NCI-H1694 (cell line): ENCODE results near the gene SORCS2.
A peak's percentile ranks its signal among the peaks of the same experiment; 100 is the strongest.

Experiments used
- DNase-seq: peaks from one replicate; lab custom pipeline; 2025; lab: John Stamatoyannopoulos, UW

SORCS2 gene

DNA sequence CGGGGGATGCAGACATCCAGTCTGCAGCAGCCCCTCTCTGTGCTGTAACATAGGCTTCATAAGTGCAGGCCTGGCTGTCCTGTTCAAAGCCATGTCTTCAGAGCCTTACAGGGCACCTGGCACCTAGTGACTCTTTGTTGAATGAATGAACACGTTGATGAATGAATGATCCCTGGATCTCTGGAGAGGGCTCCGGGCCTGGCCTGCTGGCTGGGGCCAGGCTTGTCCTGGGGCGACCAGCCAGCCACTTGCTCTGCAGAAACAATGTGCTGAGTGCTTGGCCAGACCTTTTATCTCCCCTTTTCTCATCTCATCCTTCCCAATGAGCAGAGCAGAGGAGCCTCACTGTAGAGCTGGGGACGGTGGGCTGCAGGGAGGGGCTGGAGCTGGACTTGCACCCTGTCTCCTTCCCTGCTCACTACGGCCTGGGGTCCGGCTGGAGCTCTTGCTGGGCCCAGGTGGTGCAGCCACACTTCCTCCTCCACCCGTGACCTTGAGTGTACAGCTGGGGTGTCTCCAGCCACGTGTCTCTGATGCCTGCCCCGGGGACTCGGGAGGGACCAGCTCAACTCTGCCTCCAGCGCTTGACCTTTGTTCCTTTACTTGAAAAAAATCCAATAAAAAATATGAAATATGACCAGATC lies 164.5 kb downstream of the SORCS2 start:
- DNase-seq: no peak

DNA sequence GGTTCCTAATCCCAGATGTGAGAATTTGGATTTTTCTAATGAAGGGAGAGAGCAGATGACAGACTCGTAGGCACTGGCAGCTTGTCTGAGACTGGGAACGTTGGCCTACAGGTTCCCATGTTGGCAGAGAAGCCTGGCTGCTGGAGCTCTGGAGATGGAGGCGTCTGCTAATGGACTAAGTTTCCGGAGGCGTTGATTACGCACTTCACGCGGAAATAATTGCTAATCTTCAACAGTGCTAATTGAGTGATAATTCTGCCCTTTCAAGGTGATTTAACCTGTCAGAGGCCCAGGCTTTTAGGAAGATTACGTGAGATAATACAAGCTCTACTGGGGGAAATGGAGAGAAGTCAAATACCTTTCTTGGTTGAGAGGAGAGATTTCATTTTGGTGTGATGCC lies 165.0 kb downstream of the SORCS2 start:
- no peak for DNase-seq

DNA sequence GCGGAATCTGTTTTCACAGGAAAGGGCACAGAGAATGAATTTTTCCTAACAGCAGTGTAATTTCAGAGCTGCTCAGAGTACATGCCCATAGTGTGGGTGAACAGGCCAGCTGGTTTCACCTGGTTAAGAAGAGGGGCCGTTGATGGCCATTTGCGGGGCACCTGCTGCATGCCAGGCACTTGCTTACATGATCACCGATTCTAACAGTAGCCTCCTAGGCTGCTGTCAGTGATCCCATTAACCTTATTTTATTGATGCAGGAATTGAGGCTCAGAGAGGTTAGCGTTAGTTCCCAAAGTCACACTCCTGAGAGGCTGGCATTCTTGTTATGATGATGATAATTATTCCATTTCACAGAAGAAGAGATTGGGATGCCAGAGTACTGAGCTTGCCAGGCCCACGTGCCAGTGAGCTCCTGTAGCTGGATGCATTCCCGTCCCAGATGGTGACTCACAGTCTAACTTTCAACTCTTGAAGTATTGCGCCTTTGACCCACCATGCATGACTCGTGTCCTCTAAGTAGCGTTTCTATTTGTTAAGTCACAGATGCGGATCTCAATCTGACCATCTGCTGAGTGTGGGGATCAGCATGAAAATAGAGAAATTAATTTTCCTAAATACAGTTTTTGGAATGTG lies 165.9 kb downstream of the SORCS2 start:
- peak; percentile 77 for DNase-seq

DNA sequence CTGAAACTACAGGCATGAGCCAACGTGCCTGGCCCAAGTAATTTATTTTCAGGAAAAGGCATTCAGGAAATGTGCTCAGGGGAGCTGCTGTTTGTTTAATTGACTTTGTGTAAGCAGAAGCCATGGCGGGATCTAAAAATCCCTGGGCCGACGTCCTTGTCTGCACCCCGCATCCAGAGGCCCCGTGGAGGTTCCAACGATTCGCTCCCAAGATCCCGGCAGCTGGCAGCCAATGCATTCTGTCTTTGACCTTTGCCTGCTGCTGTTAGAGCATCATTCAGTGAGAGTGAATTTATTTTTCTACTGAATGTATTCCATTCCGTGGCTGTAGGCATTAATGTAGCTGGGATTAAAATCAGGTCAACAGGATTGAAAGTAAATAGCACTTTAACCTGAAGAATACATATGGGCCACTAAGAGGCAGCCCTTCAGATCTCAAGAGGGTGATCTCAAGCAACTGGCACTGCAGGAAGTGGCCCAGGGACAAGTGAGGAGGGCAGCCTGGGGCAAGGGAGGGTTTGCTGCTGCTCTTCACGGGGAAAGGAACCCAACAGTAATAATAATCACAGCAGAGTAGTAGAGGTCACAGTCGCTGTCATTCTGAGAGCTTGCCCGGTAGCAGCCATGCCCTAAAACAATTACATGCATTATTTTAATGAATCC lies 167.2 kb downstream of the SORCS2 start:
- DNase-seq: peak; percentile 12

DNA sequence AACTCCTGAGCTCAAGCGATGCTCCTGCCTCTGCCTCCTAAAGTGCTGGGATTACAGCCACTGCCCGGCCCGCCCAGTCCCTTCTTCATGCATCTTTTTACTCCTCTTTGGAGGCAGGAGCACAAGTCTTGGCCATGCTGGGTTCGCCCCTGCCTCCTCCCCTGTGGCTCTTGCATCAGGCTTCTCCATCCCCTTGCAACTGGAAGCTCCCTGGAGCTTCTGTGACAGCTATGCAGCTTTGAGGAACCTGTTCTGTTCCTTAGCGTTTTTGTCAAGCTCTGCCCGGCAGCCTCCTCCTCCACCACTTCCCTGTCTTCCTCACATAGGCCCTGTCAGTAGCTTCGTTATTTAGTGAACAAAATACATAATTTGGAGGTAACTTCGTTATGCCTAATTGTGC lies 168.5 kb downstream of the SORCS2 start:
- no peak for DNase-seq

DNA sequence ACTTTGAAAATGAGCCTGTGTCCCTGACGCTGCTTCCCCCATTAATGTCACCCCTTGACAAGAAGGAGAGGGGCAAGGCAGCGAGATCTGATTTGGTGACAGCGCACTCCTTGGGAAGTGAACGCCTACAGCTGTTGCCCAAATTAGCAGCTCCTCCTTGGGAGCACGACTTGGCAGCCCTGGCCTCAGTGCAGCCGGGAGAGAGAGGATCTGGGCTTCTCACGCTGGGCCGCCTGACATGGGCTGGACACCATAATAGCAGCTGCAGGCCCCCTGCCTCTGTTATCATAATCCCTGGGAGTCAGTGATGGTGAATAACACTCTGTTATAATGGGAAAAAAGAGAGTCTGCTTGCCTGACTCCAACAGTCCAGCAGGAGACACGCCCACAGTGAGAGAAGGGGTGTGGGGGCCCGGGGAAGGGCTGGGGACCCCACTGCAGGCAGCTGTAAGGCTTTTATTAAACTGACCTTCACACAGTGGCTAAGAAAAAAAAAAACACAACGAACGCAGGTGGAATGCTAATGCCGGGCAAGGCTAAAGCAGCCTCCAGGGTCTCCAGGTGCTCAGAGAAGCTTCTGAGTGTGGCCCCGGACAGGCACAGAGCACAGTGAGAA lies 169.1 kb downstream of the SORCS2 start:
- no peak for DNase-seq

DNA sequence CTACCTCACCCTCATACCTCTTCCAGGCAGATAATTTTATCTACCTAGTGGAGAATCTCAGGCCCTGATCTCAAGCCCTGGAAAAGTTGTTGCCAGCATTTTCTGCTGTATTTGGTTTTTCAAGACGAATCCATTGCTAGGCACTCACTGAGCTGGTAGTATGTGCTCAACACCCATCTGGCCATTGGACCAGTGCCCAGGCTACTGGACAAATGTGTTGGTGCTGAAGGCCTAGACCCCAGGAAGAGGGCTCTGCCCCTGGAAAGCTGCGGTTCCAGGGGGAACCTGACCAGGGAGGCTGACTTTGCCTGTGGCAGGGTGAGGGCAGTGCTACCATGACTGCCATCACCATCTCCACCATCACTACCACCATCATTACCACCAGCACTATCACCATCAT lies 170.0 kb downstream of the SORCS2 start:
- DNase-seq: no peak

DNA sequence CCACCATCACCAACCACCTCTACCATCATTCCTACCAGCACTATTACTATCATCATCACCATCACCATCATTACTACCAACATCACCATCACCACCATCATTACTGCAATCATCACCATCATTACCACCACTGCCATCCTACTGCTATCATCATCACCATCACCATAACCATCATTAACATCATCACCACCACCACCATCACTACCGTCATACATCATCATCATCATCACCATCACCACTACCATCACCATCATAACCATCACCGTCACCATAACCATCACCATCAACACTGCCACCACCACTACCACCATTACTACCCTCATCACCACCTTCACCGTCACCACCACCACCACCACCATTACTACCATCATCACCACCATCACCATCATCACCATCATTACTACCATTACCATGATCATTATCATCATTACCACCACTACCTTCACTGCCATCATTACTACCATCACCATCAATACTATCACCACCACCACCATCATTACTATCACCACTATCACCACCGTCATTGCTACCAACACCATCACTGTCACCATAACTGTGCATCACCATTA lies 170.6 kb downstream of the SORCS2 start:
- no peak for DNase-seq

DNA sequence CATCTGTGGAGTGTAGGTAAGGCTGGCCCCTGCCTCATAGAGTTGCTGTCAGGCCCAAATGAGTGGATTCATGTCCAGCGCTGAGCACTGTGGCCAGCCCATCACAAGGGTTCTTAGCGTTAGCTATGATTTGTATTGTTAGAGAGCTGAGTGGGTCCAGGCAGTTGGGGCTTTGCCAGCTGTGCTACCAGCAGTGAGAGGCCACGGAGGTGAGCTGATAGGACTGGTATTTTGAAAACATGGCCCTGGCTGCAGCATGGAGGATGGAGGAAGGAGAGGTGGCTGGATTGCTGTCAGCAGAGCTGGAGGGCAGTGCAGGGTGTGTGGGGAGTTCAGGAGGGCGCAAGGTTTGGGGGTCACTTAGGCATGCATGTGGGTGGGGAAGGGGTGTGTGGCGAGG lies 172.6 kb downstream of the SORCS2 start:
- DNase-seq: no peak

DNA sequence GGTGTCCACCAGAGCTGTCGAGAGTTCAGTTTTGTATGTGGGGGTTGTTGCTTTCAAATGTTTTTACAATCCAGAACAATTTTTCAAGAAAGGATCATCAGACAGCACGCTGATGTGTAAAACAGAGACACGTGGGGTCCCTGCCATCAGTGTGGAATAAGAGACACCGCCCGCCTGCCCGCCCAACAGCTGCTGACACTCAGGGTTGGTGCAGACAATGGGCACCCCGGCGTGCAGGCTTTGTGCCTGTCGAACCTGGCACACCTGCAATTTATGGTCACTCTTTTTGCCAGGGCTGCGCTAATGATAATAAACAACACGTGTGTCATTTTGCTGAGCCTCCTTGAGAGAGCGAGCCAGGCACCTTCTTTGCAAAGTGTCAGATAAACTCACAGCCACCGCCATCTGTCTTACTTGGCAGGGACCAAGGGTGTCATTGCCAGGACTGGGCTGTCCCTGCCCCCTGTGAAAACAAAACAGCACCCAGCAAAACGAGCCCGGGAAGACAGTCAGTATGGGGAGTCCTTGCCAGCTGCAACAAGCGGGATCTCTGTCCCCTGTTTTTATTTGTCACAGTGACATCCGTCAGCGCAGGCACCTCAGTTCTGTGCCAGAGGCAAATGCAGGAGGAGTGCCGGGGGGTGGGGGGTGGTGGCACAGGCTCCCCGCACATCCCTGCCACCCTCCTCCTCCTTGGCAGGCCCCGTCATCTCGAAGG lies 173.3 kb downstream of the SORCS2 start:
- DNase-seq: peak; percentile 58

DNA sequence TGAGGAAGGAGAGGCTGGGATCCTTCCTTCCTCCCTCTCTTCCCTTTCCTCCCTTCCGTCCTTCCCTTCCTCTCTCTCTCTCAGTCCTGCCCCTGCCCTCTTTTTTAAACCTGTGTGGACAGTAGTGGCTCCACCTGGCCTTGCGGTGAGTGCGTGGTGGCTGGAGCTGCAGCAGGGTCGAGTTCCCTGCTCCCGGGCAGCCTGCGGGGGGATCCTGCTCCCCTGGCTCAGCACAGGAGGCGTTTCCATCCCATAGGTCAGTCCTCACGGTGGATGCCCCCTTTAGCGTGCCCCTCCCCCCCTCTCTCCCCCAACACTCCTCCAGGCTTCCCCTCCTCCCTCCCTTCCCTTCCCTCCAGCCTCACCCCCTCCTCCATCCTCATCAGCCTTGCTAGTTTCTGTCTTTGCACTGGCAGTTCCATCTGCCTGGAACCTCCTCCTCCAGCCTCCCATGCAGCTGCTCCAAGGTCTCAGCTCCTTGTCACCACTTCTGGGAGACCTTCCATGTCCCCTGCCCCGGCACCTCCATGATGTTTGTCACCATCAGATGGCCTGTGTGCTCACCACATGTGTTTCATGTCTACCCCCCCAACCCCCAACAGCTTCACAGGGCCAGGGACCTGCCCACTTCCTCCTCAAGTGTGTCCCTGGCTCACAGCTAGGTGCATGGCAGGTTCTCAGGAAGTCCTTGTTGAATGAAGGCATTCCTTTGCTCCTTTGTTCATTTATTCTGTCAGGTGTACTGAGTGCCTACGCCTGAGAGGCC lies 174.0 kb downstream of the SORCS2 start:
- DNase-seq: no peak

DNA sequence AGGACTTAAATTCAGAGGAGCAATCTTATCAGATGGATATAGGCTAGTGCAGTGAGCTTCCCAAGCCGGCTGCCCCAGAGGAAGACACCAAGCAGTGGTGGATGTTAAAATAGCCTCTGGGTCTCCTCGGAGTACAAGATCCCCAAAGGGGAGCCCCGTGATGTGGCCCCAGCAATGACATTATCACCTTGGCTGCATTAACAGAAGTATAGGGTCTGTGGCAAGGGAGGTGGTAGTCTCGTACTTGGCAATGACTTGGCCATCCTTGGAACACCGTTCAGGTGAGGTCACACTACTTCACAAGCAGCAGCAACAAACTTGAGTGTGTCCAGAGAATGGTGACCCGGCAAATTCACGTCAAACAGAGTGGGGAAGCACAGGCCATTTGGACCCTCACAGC lies 174.6 kb downstream of the SORCS2 start:
- DNase-seq: no peak

DNA sequence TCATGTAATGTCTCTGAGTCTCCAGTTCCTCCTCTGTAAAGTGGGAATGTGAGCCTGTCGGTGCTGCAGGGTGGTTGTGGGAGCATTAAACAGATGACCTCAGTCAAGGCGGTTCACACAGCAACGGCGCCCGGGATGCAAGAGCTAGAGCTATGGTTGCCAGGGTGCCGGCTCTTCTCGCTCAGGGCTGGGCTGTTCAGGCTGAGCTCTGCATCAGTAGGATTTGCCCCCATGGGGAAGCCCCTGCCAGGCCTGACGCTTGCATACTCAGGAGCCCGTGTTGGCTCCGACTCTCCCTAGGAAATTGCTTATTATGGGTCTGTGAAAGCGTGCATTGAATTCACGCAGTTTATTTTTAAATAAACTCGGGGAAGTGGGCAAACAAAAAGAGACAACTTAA lies 175.1 kb downstream of the SORCS2 start:
- DNase-seq: no peak

DNA sequence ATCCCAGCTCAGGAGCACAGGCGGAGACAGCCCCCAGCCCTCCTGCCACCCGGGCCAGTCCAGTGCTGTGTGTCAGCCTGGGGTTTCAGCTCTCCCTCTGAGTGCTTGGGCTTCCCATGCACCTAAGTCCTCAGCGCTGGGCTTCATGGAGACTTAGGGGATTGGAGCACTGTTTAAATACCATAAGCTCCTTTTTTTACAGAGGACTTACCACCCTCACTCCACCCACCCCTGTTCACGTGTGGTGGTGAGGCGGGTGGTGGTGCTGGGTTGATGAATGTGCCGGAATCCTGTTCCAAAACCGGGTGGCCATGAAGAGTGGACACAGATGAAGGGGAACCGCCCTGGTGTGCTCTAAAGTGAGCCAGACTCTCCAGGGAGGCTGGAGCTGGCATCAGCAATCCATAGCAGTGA lies 175.5 kb downstream of the SORCS2 start:
- DNase-seq: no peak

DNA sequence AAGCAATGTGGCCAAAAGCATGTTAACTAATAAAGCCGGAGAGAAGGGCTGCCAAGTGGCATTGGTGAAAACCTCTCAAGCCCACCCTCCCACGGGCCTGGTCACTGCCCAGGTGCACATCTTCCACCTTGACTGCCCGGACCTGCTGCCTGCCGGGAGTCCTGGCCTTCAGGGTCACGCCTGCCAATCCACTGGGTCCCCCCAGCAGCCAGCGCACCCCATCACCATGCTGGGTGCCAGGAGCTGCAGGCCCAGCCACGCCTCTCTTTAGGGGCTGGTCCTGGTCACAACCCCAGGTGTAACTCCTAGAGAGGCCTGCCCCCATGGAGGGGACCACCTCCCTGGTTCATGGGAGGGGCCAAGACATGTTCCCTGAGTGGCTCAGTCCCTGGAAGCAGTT lies 176.0 kb downstream of the SORCS2 start:
- no peak for DNase-seq

DNA sequence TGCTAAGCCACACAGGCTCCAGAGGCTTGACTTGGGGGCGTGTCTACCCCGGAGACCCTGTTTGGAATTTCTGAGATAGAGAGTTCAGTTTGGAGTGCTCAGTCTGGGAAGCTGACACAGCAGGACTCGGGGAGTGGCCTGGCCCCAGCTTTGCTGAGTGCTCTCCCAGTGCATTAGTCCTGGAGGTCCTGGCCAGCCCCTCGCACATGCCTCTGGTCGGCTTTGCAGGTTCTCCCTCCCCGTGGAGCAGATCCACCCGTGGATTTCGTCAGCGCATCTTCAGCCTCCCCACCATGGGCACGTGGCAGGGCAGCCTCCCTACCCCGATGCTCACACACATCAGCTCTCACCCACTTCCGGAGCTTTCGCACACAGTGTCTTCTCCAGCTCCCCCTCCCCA lies 177.2 kb downstream of the SORCS2 start:
- no peak for DNase-seq

DNA sequence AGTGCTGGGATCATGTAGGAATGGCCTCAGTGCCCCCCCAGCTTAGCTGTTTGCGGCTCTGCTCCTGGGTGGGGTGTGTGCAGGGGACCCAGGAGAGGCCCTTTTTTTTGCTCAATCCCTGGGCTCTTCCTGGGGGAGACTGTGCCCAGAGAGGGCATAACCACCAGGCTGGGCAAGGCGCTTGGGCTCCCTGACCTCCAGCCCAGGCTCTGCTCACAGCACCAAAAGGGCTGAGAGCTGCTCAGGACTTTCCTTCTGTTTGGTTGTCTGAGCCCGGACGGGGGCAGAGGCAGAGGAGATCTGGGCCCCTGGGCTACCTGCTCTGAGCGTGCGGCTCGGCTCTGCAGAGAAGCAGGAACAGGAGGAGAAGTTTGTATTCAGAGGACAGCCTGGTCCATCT lies 177.7 kb downstream of the SORCS2 start:
- DNase-seq: no peak

DNA sequence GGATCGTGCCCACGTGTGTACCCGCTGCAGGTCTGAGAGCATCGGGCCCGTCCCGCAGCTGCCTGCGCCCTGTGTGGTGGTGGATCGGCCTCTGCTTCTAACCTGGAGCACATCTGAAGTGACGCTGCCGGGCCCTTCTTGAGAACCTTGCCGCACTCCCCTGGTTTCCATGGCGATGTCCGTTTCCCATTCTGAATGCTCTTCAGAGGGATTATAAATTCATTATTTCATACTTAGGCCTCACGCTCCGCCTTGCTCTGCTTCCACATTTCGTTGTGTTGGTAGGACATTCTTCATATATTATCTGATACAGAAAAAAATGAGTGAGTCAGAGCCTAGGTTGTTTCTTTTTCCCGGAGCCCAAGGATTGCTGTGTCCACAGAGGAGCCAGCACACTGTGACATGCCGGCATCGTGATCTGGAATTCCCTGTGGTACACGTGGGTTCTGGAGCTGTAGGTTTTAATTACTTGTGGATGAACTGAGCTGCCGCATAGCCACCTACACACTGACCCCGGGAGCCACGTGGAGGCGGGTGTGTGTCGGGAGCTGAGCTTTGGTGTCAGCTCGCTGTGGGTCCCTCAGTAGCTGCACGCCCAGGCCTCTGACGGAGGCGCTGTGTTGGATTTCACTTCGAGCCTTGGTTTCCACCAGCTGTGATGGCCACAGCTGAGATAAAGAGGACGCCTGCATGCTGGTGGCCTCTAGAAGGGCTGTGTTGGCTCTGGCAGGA lies 179.0 kb downstream of the SORCS2 start:
- no peak for DNase-seq

DNA sequence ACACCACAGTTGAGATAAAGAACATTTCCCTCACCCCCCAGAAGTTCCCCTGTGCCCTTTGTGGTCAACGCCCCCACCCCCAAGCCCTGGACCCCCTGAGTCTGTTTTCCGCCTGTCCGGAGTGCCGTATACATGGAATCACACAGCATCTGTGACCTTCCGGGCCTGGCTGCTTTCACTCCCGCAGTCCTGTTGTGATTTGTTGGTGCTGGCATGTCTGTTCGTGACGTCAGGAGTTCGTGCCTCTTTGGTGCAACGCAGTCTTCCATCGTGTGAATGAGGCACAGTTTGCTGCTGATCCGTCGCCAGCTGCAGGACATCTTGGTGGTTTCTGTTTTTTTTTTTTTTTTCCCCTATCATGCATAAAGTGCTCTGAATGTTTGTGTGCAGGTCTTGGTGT lies 180.3 kb downstream of the SORCS2 start:
- no peak for DNase-seq

DNA sequence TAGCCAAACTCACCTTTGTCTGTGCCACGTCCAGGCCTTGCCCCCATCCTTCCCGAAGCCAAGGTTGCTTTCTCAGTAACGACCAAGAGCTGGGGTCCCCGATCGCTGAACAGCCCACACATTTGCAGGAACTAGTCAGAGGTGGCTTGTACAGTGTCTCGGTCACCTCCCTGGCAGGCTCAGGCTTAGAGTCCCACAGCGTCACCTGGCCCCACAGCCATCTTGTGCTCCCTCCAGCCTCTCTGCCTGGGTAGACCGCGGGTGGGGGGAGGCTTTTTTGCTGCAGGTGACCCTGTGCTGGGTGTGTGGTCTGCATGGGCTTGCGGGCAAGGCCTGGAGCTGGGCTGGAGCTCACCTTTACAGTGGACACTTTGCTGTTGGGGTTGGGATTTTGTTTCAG lies 182.2 kb downstream of the SORCS2 start:
- DNase-seq: no peak

DNA sequence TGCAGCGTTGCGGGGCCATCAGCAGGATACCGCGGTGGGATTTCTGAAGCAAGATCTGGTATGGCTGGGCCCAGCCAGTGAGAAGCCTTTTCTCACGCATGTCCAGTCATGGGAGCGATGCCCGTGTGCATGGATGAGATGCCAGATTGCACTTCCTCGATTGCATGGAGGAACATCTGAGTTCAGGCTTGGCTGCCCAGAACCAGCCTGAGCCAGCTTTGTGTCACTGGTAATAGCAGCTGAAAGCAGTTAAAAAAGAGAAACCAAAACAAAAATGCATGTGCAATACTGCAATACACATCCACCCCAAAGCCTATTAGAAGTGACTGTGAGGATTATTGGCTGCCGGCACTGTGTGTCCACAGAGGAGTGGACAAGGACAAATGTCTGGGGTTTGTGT lies 183.1 kb downstream of the SORCS2 start:
- DNase-seq: no peak
